Nephron progenitor cell (in vitro differentiated cells): Measurements from ENCODE around the gene PLPPR5.
A peak's percentile ranks its signal among the peaks of the same experiment; 100 is the strongest.
"Not testable (repeated sequence)": the region's sequence is repeated elsewhere in the genome, so short reads cannot be mapped to it uniquely, and the experiment has no call there.

Experiments used
- DNase-seq: peaks from one replicate; pipeline ENCODE4 v3.0.0; 2021
- H3K27ac Mint-ChIP-seq: 2 replicates; pipeline ENCODE4 v1.8.0; 2021; ENCODE audit warnings: mild to moderate bottlenecking, moderate library complexity, mixed read lengths
- H3K27me3 Mint-ChIP-seq: 2 replicates; pipeline ENCODE4 v1.8.0; 2021; ENCODE audit warnings: mild to moderate bottlenecking, low read depth, mixed read lengths; ENCODE audit not compliant: poor library complexity
- H3K36me3 Mint-ChIP-seq: 2 replicates; pipeline ENCODE4 v1.8.0; 2021; ENCODE audit warnings: low read depth, mixed read lengths
- H3K4me1 Mint-ChIP-seq: 2 replicates; pipeline ENCODE4 v1.8.0; 2021; ENCODE audit warnings: mixed read lengths
- H3K4me3 Mint-ChIP-seq: 2 replicates; pipeline ENCODE4 v1.8.0; 2021; ENCODE audit warnings: mild to moderate bottlenecking, moderate library complexity, mixed read lengths
- H3K9me3 Mint-ChIP-seq: 2 replicates; pipeline ENCODE4 v1.8.0; 2021; ENCODE audit warnings: mild to moderate bottlenecking, moderate library complexity, mixed read lengths
- CTCF ChIP-seq: fragments of 200-600 bp; sonication (generic); IDR thresholded peaks from 2 replicates; pipeline ENCODE4 v1.5.0; 2021; ENCODE audit warnings: antibody characterized with exemption

The PLPPR5 gene

GRCh38 chr1:99004861-99005442, at the start of gene PLPPR5:
Gene PLPPR5 (minus strand): TSS chr1:99004861. CDS start chr1:99004671, 190 bp downstream.
- Mint-ChIP-seq H3K4me1 (peaks cover 6% of the 10 kb centered on the region), H3K4me3 (peak within 1 kb of the TSS; percentile 82), H3K27ac (no peak within 1 kb of the TSS), H3K9me3 (no peaks in the 10 kb centered on the region), H3K27me3 (peaks cover 67% of the 10 kb centered on the region), H3K36me3 (no peaks in the 10 kb centered on the region)
- DNase-seq, result peak; percentile 74
- TF ChIP-seq CTCF, result no peak

DNA sequence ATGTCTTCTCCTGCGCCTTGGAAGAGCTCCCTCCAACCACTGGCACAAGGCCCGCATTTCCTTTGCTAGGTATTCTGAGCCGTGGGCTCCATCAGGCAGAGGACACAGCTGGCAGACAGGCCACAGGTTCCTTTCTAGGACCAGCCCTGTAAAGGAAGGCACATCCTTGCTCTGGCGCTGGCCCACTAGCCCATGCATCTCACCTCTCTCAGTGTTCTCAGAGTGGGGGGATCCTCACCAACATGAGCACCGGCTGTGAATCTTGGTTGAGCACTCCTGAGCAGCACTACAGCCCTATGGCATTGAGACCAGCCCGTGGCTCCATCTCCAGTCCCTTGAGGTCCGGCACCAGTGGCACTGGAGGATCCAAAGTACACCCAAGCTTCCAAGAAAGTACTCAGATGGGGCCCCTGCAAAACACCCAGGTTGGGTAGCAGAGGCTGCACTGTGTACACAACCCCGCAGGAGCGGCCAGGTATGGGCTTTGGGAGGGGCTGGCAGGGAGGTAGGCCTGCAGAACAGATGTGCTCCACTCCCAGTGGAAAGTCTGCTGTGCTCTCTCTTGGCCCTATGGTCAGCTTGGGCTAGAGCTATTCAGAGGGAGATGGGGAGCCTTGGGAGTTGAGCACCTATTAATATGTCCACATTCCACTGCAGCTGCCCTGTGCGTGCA, 47.1 kb upstream of the PLPPR5 start:
- TF ChIP-seq CTCF, result no peak
- Mint-ChIP-seq H3K4me1 (no peaks in the 10 kb centered on the region), H3K4me3 (no peak overlapping the region), H3K36me3 (no peaks in the 10 kb centered on the region), H3K27me3 (peaks cover 7% of the 10 kb centered on the region), H3K9me3 (no peaks in the 10 kb centered on the region), H3K27ac (no peak overlapping the region)
- no peak for DNase-seq

DNA sequence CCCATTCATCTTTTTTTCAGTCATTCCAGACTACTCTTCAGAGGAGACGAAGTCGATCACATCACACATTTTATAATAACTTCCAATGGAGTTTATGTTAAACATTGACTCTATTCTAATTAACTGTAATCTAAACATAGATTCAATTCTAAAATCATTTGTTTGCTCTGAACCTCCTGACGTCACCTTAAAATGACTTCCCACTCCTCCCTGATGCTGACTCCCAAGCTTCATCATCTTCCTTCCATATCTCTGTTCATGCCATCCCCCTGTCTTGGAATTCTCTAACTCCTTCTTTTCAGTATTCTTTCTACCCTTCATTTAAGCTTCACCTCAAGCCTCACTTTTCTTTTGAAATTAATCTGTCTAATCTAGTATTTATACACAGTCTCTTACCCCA, 45.1 kb upstream of the PLPPR5 start:
- H3K4me1 Mint-ChIP-seq, result no peaks in the 10 kb centered on the region
- H3K27me3 Mint-ChIP-seq, result peaks cover 7% of the 10 kb centered on the region
- H3K9me3 Mint-ChIP-seq, result peaks cover 7% of the 10 kb centered on the region
- no peak overlapping the region for H3K4me3 Mint-ChIP-seq
- no peaks in the 10 kb centered on the region for H3K36me3 Mint-ChIP-seq
- no peak overlapping the region for H3K27ac Mint-ChIP-seq
- no peak for DNase-seq
- no peak for TF ChIP-seq CTCF

DNA sequence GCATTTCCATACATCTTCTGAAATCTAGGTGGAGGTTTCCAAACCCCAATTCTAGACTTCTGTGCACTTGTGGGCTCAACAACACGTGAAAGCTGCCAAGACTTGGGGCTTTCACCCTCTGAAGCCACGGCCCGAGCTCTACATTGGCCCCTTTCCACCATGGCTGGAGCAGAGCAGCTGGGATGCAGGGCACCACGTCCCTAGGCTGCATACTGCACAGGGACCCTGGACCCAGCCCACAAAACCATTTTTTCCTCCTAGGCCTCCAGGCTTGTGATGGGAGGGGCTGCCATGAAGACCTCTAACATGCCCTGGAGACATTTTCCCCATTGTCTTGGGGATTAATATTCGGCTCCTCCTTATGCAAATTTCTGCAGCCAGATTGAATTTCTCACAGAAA, 32.1 kb upstream of the PLPPR5 start:
- not testable (repeated sequence) for H3K4me1 Mint-ChIP-seq, DNase-seq, H3K4me3 Mint-ChIP-seq, H3K27ac Mint-ChIP-seq, H3K36me3 Mint-ChIP-seq, H3K27me3 Mint-ChIP-seq
- H3K9me3 Mint-ChIP-seq, result peaks cover 73% of the 10 kb centered on the region

DNA sequence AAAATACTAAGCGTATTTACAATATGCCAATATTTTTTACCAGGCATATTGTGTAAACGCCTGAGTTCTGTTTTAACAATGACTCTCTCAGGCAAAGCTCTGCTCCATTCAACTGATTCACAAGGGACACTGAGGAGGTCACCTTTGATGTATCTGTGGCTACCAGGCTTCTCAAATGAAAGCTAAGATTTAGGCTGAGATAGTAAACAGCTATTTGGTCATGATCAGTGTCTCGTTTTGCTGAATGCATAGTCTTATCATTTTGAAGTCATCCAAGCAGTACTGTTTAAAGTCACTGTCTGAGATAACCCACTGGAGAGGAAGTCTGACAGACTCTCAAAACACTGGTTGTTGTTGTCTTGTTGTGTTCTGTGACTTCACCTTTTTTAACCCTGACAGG, 13.7 kb upstream of the PLPPR5 start:
- Mint-ChIP-seq H3K4me1 (peaks cover 11% of the 10 kb centered on the region), H3K4me3 (no peak overlapping the region), H3K27ac (no peak overlapping the region), H3K9me3 (no peaks in the 10 kb centered on the region), H3K36me3 (no peaks in the 10 kb centered on the region), H3K27me3 (no peaks in the 10 kb centered on the region)
- DNase-seq, result no peak
- no peak for TF ChIP-seq CTCF

GRCh38 chr1:99017655-99018054, 13.0 kb upstream of the PLPPR5 start:
- H3K36me3 Mint-ChIP-seq, result no peaks in the 10 kb centered on the region
- H3K27me3 Mint-ChIP-seq, result no peaks in the 10 kb centered on the region
- H3K4me3 Mint-ChIP-seq, result no peak overlapping the region
- no peak for DNase-seq
- peaks cover 11% of the 10 kb centered on the region for H3K4me1 Mint-ChIP-seq
- no peaks in the 10 kb centered on the region for H3K9me3 Mint-ChIP-seq
- no peak overlapping the region for H3K27ac Mint-ChIP-seq
- TF ChIP-seq CTCF, result no peak
